Iris pigment epithelial cell (primary cell): Measurements from ENCODE around the gene DACT3.

ENCODE experiments used
- DNase-seq: peaks from one replicate; pipeline ENCODE4 v3.0.0-alpha.2; 2011; ENCODE audit warnings: low read depth

DACT3 gene

DNA sequence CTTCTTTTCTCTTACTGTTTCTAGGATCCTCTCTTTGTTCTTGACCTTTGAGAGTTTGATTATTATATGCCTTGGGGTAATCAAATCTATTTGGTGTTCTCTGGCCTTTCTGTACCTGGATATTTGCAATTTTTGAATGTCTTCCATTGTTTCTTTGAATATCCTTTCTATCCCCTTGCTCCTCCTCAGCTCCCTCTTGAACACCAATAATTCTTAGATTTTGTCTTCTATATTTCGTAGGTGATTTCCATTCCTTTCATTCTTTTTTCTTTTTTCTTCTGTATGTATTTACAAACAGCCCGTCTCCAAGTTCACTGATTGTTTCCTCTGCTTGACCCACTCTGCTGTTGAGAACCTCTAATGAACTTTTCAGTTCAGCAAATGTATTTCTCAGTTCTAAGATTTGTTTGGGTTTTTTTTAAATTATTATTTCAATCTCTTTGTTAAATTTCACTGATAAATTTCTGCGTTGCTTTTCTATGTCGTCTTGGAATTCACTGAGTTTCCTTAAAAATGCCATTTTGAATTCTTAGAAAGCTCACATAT lies 62.5 kb downstream of the DACT3 start:
- no peak for DNase-seq
